ENCODE data around the gene NSD2.

The NSD2 gene

DNA sequence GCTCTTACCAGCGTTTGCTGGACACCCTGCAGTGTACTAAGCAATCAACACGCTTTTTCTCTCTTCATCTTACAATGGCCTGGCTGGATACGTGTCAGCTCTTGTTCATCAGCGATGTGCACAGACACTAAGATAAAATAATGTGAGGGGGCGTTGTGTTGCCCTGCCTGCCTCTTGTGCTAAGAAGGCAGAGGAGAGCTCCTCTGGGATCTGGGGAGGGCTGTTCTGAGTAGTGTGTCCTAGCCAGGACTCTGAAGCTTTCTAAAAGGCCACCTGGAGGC, 87.9 kb downstream of the NSD2 start:
- DNase-seq, result no peak
- 100% methylated on average over 2 of the region's 5 CpGs for WGBS (ENCODE audit: insufficient coverage)
- Histone ChIP-seq H3K4me1 (ENCODE audit: control extremely low read depth in 1 of 4, control insufficient read depth in 4 of 4, insufficient read depth in 4 of 4, low read length in 3 of 4) (no peaks in the 10 kb centered on the region), H3K27me3 (replicated peaks in 2 of 5; ENCODE audit: control insufficient read depth in 4 of 5, insufficient read depth in 5 of 5, low read length in 4 of 5) (no peaks in the 10 kb centered on the region), H3K36me3 (ENCODE audit: control insufficient read depth in 4 of 4, insufficient read depth in 4 of 4, low read length in 3 of 4) (peaks cover 40 to 95% (median 75%) of the 10 kb centered on the region in 4 experiments), H3K27ac (ENCODE audit: insufficient read depth in 1 of 2, low read depth in 1 of 2, low read length in 2 of 2, poor library complexity in 1 of 2, severe bottlenecking in 2 of 2) (no peak overlapping the region), H3K4me3 (ENCODE audit: control insufficient read depth in 1 of 7, extremely low read depth in 1 of 7, insufficient read depth in 4 of 7, low read depth in 2 of 7, low read length in 6 of 7) (no peak overlapping the region), H3K9me3 (ENCODE audit: control extremely low read depth in 1 of 5, control insufficient read depth in 4 of 5, insufficient read depth in 2 of 5, low read depth in 1 of 5, low read length in 4 of 5) (no peaks in the 10 kb centered on the region)
- ChIA-PET POLR2A (no interaction called here), CTCF (no interaction called here)

DNA sequence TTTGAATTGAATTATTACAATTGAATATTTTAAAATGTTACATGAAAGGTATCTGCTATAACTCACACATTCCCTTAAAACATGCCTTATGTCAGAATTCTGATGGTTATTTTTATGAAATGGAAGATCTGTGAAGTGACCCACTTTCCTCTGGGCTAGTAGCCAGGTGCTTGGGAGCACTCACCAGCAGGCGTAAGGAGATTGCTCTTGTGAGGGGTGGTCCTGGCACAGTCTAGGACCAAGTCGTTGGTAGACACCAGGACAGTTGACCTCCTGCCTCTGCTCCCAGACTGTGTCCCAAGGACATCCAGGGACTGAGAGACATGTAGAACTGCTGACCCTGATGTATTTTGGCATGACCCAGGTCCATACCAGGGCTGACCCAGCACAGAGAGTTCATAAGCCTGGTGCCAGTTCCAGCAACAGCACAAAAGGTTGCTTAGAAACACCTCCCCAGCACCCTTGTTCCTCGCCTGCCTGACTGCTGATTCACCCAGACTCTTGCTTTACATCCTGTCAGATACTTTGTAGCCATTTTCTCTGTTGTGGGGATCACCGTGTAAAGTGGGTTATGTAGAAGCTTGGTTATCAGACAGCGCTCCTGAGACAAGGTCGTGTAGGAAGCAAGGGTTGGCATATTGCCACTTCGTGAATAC, 89.1 kb downstream of the NSD2 start:
- no peak for DNase-seq
- POLR2A ChIA-PET, result no interaction called here
- peaks cover 40 to 96% (median 77%) of the 10 kb centered on the region in 4 experiments for H3K36me3 ChIP-seq (ENCODE audit: control insufficient read depth in 4 of 4, insufficient read depth in 4 of 4, low read length in 3 of 4)

DNA sequence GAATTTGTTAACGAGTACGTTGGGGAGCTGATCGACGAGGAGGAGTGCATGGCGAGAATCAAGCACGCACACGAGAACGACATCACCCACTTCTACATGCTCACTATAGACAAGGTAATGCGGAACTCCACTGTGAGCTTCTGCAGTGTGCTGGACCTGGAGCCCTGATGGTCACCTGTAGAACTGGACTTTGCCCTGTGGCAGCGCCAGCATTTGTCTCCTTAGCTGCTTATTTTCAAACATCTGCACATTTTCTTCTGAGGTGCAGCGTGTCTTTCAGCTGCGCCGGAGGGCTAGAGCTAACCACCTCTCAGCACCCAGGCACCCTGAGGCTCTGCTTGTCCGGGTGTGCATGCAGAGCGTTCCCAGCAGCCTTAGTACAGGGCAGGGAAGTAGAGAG, 89.8 kb downstream of the NSD2 start:
- no peaks in the 10 kb centered on the region for H3K27me3 ChIP-seq (replicated peaks in 2 of 5; ENCODE audit: control insufficient read depth in 4 of 5, insufficient read depth in 5 of 5, low read length in 4 of 5)
- no peaks in the 10 kb centered on the region for H3K4me1 ChIP-seq (ENCODE audit: control extremely low read depth in 1 of 4, control insufficient read depth in 4 of 4, insufficient read depth in 4 of 4, low read length in 3 of 4)
- no peak overlapping the region for H3K27ac ChIP-seq (ENCODE audit: insufficient read depth in 1 of 2, low read depth in 1 of 2, low read length in 2 of 2, poor library complexity in 1 of 2, severe bottlenecking in 2 of 2)
- peaks cover 46 to 95% (median 76%) of the 10 kb centered on the region in 4 experiments for H3K36me3 ChIP-seq (ENCODE audit: control insufficient read depth in 4 of 4, insufficient read depth in 4 of 4, low read length in 3 of 4)
- no peak for DNase-seq
- ChIA-PET CTCF (no interaction called here), POLR2A (no interaction called here)
- H3K9me3 ChIP-seq (ENCODE audit: control extremely low read depth in 1 of 5, control insufficient read depth in 4 of 5, insufficient read depth in 2 of 5, low read depth in 1 of 5, low read length in 4 of 5), result no peaks in the 10 kb centered on the region
- WGBS (ENCODE audit: insufficient coverage), result 95% methylated on average over 15 of the region's 15 CpGs
- H3K4me3 ChIP-seq (ENCODE audit: control insufficient read depth in 1 of 7, extremely low read depth in 1 of 7, insufficient read depth in 4 of 7, low read depth in 2 of 7, low read length in 6 of 7), result no peak overlapping the region

More for the DNA sequence above, 89.1 kb downstream of the NSD2 start:
- no peak overlapping the region for H3K27ac ChIP-seq (ENCODE audit: insufficient read depth in 1 of 2, low read depth in 1 of 2, low read length in 2 of 2, poor library complexity in 1 of 2, severe bottlenecking in 2 of 2)
- no peaks in the 10 kb centered on the region for H3K4me1 ChIP-seq (ENCODE audit: control extremely low read depth in 1 of 4, control insufficient read depth in 4 of 4, insufficient read depth in 4 of 4, low read length in 3 of 4)
- no peaks in the 10 kb centered on the region for H3K9me3 ChIP-seq (ENCODE audit: control extremely low read depth in 1 of 5, control insufficient read depth in 4 of 5, insufficient read depth in 2 of 5, low read depth in 1 of 5, low read length in 4 of 5)
- CTCF ChIA-PET, result no interaction called here
- H3K27me3 ChIP-seq (replicated peaks in 2 of 5; ENCODE audit: control insufficient read depth in 4 of 5, insufficient read depth in 5 of 5, low read length in 4 of 5), result no peaks in the 10 kb centered on the region
- WGBS (ENCODE audit: insufficient coverage), result 100% methylated on average over 2 of the region's 7 CpGs
- H3K4me3 ChIP-seq (ENCODE audit: control insufficient read depth in 1 of 7, extremely low read depth in 1 of 7, insufficient read depth in 4 of 7, low read depth in 2 of 7, low read length in 6 of 7), result no peak overlapping the region

DNA sequence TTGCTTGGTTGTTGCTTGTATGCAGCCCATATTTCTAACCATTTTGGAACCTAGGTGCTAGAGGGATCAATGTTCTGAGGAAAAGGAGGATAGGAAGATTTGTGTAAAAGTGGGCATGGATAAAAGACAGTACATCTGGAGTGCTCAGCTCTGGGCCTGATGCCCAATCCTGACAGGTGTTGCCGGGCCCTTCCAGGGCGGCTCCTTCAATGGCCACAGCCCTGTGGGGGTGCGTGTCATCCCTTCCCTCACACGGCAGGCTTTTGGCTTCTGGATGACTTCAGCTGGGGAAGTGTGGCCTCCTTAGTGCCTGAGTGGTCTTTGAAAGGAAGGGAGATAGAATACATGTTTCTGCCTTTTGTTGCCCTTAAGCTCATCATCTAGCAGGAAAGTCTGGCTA, 90.4 kb downstream of the NSD2 start:
- POLR2A ChIA-PET, result no interaction called here
- H3K36me3 ChIP-seq (ENCODE audit: control insufficient read depth in 4 of 4, insufficient read depth in 4 of 4, low read length in 3 of 4), result peaks cover 46 to 92% (median 75%) of the 10 kb centered on the region in 4 experiments
- 100% methylated on average over 3 of the region's 4 CpGs for WGBS (ENCODE audit: insufficient coverage)
- H3K4me3 ChIP-seq (ENCODE audit: control insufficient read depth in 1 of 7, extremely low read depth in 1 of 7, insufficient read depth in 4 of 7, low read depth in 2 of 7, low read length in 6 of 7), result no peak overlapping the region
- no peaks in the 10 kb centered on the region for H3K4me1 ChIP-seq (ENCODE audit: control extremely low read depth in 1 of 4, control insufficient read depth in 4 of 4, insufficient read depth in 4 of 4, low read length in 3 of 4)
- no peaks in the 10 kb centered on the region for H3K27me3 ChIP-seq (replicated peaks in 2 of 5; ENCODE audit: control insufficient read depth in 4 of 5, insufficient read depth in 5 of 5, low read length in 4 of 5)
- no peak overlapping the region for H3K27ac ChIP-seq (ENCODE audit: insufficient read depth in 1 of 2, low read depth in 1 of 2, low read length in 2 of 2, poor library complexity in 1 of 2, severe bottlenecking in 2 of 2)
- H3K9me3 ChIP-seq (ENCODE audit: control extremely low read depth in 1 of 5, control insufficient read depth in 4 of 5, insufficient read depth in 2 of 5, low read depth in 1 of 5, low read length in 4 of 5), result no peaks in the 10 kb centered on the region
- DNase-seq, result no peak
- CTCF ChIA-PET, result no interaction called here

DNA sequence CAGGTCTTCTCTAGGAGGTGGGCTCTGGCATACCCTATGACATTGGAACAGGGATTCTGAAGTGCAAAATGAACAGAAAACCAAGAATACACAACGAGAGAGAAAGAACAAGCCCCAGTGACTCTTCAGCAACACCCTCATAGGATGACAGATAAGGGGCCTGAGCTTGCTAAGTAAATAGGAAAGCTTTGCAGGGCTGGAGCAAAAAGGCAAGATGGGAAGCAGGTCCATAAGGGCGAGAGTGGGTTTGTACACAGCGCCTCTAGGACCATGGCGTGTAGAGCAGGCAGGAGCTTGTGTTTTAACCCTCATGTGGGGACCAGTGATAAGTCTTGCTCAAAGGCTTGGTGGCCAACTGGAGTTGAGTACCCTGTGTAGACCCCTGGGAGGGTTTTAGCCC, 91.8 kb downstream of the NSD2 start:
- CTCF ChIA-PET, result no interaction called here
- Histone ChIP-seq H3K36me3 (ENCODE audit: control insufficient read depth in 4 of 4, insufficient read depth in 4 of 4, low read length in 3 of 4) (peaks cover 45 to 85% (median 71%) of the 10 kb centered on the region in 4 experiments), H3K27me3 (replicated peaks in 2 of 5; ENCODE audit: control insufficient read depth in 4 of 5, insufficient read depth in 5 of 5, low read length in 4 of 5) (no peaks in the 10 kb centered on the region), H3K27ac (ENCODE audit: insufficient read depth in 1 of 2, low read depth in 1 of 2, low read length in 2 of 2, poor library complexity in 1 of 2, severe bottlenecking in 2 of 2) (no peak overlapping the region), H3K4me3 (ENCODE audit: control insufficient read depth in 1 of 7, extremely low read depth in 1 of 7, insufficient read depth in 4 of 7, low read depth in 2 of 7, low read length in 6 of 7) (no peak overlapping the region), H3K4me1 (ENCODE audit: control extremely low read depth in 1 of 4, control insufficient read depth in 4 of 4, insufficient read depth in 4 of 4, low read length in 3 of 4) (no peaks in the 10 kb centered on the region), H3K9me3 (ENCODE audit: control extremely low read depth in 1 of 5, control insufficient read depth in 4 of 5, insufficient read depth in 2 of 5, low read depth in 1 of 5, low read length in 4 of 5) (no peaks in the 10 kb centered on the region)
- 91% methylated on average over 3 of the region's 4 CpGs for WGBS (ENCODE audit: insufficient coverage)
- DNase-seq, result no peak
- POLR2A ChIA-PET, result no interaction called here

DNA sequence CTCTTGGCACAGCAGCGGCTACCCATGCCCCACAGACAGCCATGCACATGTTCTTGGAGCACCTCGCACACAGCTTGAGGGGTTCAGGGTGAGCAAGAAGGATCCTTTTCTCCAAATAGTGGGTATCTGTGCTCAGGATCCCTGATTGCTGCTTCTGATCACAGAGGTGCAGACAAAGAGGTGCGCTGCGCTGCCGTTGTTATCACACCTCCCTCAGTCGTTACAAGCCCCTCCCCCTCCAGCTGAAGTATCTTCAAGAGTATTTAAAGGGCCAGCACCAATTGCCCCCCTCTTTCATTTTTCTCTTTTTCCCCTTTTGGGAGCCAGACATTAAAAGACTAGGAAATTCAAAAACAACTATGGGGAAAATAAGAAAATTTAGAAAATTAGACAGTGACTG, 93.2 kb downstream of the NSD2 start:
- ChIA-PET POLR2A (no interaction called here), CTCF (interaction anchor here (1.2 kb wide), 1 partner anchor 10 kb away, joined by 4 read pairs; no protein-coding TSS in a partner anchor)
- Histone ChIP-seq H3K4me3 (ENCODE audit: control insufficient read depth in 1 of 7, extremely low read depth in 1 of 7, insufficient read depth in 4 of 7, low read depth in 2 of 7, low read length in 6 of 7) (no peak overlapping the region), H3K9me3 (ENCODE audit: control extremely low read depth in 1 of 5, control insufficient read depth in 4 of 5, insufficient read depth in 2 of 5, low read depth in 1 of 5, low read length in 4 of 5) (no peaks in the 10 kb centered on the region), H3K36me3 (ENCODE audit: control insufficient read depth in 4 of 4, insufficient read depth in 4 of 4, low read length in 3 of 4) (peaks cover 47 to 84% (median 66%) of the 10 kb centered on the region in 4 experiments), H3K27ac (ENCODE audit: insufficient read depth in 1 of 2, low read depth in 1 of 2, low read length in 2 of 2, poor library complexity in 1 of 2, severe bottlenecking in 2 of 2) (no peak overlapping the region), H3K4me1 (ENCODE audit: control extremely low read depth in 1 of 4, control insufficient read depth in 4 of 4, insufficient read depth in 4 of 4, low read length in 3 of 4) (no peaks in the 10 kb centered on the region), H3K27me3 (replicated peaks in 2 of 5; ENCODE audit: control insufficient read depth in 4 of 5, insufficient read depth in 5 of 5, low read length in 4 of 5) (no peaks in the 10 kb centered on the region)
- DNase-seq, result no peak
- 100% methylated on average over 6 of the region's 6 CpGs for WGBS (ENCODE audit: insufficient coverage)

DNA sequence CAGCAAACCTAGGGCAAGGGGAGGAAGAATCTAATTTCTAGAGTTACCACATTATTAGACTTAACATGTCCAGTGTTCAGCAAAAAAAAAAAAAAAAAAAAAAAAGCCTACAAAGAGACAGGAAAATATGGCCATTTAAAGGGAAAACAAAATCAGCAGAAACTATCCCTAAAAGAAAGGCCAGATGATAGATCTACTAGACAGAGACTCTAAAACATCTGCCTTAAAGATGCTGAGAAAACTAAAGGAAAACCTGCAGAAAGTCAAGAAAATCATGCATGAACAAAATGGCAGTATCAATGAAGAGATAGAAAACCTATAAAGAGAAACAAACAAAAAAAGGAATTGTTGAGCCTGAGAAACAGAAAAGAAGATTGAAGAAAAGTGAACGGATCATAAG, 93.8 kb downstream of the NSD2 start:
- ChIA-PET POLR2A (no interaction called here), CTCF (interaction anchor here (1.2 kb wide), 1 partner anchor 10 kb away, joined by 4 read pairs; no protein-coding TSS in a partner anchor)
- H3K4me3 ChIP-seq (ENCODE audit: control insufficient read depth in 1 of 7, extremely low read depth in 1 of 7, insufficient read depth in 4 of 7, low read depth in 2 of 7, low read length in 6 of 7), result no peak overlapping the region
- H3K4me1 ChIP-seq (ENCODE audit: control extremely low read depth in 1 of 4, control insufficient read depth in 4 of 4, insufficient read depth in 4 of 4, low read length in 3 of 4), result no peaks in the 10 kb centered on the region
- no peaks in the 10 kb centered on the region for H3K9me3 ChIP-seq (ENCODE audit: control extremely low read depth in 1 of 5, control insufficient read depth in 4 of 5, insufficient read depth in 2 of 5, low read depth in 1 of 5, low read length in 4 of 5)
- peaks cover 42 to 84% (median 64%) of the 10 kb centered on the region in 4 experiments for H3K36me3 ChIP-seq (ENCODE audit: control insufficient read depth in 4 of 4, insufficient read depth in 4 of 4, low read length in 3 of 4)
- no peak for DNase-seq
- no peaks in the 10 kb centered on the region for H3K27me3 ChIP-seq (replicated peaks in 2 of 5; ENCODE audit: control insufficient read depth in 4 of 5, insufficient read depth in 5 of 5, low read length in 4 of 5)
- WGBS (ENCODE audit: insufficient coverage), result no CpG with 5 or more reads among the region's 1 CpG
- H3K27ac ChIP-seq (ENCODE audit: insufficient read depth in 1 of 2, low read depth in 1 of 2, low read length in 2 of 2, poor library complexity in 1 of 2, severe bottlenecking in 2 of 2), result no peak overlapping the region
